ENCODE measurements around the gene INSYN2B.

INSYN2B gene

DNA sequence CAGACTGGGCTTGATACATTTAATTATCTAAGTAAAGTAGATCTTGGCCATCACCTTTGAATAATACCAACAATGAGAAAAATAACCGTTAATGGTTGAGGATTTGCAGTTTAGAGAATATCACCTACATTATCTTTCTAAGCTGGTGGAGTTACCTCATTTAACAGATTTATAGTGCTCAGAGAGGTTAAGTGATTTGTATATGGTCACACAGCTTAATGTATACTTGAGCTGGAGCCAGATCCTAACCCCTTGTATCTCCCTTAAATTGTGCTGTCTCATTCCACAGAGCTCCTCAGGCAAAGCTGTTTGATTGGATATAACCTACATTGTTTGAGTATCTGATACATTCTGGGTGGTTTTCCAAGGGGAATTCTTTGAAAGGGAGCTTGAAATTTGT lies 57.8 kb downstream of the INSYN2B start:
- DNase-seq = no peak

DNA sequence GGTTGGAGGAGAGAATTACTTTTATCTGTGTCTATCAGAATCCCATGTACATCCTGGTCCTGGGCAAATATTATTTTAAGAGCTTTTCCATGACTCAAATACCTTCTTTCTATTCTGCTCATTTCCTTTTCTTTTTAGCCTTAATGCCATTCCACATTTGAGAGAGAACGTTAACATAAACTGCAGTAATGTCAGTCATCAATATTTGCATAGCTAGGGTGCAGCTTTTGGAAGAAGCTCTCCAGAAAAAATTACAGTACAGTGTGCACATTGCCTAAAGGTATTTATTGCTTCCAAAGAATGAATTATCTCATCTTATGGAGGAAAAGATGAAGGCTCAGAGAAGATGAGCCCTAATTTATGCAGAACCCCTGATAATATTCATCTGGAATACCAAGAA lies 58.3 kb downstream of the INSYN2B start:
- DNase-seq = no peak

DNA sequence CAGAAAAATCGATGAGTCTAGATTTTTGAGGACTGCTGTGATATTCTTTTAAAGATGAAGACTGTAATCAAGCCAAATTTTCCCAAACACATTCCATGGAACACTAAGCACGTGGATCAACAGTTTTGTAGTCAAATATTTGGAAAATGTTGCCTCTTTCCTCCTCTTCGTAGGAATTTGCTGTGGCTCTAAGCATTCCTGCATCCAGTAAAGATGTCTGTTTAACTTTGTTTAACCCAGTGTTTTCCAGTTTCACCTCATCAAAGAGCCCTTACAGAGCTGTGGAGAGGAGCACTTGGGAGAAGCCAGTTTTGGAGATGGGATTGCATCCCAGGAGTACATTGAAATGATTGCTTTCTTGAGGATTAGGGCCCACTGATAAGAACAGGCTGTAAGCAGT lies 58.9 kb downstream of the INSYN2B start:
- no peak for DNase-seq

DNA sequence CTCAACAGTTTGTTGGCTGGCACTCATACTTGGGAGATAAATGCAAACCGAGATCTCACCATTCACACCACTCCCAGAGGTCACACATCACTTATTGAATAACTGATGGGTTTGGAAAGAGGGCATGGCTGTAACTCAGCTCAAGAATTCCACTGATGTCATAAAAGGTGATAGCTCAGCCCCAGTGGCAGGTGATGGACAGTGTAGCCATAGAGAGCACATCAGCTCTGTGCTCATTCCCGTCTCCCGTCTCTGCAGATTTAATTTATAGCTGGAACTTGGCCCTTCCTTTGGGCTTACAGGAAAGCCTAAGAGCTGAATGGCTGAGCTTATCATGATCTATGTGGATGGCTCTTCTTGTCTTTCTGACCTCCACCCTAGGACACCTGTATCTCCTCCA lies 59.8 kb downstream of the INSYN2B start:
- DNase-seq = no peak

DNA sequence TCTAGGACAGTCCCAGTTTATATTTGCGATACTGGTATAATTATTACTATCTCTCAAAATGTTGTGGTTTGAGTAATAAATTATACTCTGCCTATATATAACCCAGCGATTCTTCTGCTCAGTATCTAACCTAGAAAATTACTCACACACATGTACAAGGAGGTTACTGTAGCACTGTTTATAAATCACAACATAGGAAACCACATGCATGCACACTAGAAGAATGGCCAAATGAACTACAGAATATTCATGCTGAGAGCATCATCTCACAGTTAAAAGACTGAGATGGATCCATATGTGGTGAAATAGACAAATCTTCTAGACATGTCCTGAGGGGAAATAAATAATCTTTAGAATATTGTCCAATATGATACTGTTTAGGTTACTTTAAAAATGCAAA lies 62.1 kb downstream of the INSYN2B start:
- DNase-seq = no peak

DNA sequence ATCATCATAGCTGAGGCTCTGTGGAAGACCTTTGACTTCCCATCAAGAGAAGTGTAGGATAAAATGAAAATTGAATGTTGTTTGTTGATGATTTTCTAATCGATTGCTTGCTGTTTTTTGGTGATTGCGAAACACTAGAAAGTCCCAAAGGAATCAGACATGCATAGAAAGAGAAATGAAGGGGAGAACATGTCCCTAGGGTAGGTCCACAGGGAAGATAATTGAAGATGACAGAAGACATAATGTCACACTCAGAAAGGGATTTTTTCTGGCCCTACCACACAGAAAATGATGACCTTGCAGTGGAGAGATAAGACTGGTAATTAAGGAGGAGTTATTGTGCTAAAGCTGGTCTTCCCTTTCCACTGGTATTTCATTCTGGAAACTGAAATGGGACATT lies 62.8 kb downstream of the INSYN2B start:
- DNase-seq = no peak

DNA sequence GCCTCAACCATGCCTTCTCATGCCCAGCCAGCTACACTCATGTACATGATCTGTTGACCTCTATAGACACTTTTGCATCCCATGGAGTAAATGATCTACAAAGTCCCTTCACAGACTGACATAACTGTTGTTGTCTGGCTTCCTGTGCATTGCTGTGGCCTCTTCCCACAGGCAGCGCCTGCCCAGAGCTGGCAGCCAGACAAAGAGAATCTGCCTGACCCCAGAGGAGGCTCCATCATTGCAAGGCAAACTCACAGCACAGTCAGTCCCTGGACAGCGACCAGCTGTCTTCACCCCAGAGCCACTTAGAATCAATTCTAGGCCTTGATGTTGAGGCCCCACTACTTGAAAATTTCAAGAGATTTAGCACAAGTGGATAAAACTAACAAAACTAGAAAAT lies 65.5 kb downstream of the INSYN2B start:
- no peak for DNase-seq

DNA sequence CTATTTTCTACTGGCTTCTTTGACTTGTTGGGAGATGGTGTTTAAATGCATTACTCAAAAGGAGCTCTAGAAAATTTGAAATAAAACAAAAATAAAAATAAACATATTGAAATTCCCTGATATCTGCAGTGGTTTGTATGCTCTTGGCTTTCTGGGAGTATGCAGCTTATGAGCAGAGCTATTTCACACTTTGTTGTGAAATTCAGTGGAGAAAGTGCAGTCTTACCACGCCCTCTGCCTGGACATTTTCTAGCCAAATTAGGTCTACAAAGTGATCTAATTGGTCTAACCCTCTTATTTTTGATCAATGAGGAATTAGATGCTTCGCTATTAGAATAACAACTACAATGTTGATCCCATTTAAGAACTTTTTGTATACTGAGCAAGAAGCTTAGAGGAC lies 66.8 kb downstream of the INSYN2B start:
- no peak for DNase-seq

DNA sequence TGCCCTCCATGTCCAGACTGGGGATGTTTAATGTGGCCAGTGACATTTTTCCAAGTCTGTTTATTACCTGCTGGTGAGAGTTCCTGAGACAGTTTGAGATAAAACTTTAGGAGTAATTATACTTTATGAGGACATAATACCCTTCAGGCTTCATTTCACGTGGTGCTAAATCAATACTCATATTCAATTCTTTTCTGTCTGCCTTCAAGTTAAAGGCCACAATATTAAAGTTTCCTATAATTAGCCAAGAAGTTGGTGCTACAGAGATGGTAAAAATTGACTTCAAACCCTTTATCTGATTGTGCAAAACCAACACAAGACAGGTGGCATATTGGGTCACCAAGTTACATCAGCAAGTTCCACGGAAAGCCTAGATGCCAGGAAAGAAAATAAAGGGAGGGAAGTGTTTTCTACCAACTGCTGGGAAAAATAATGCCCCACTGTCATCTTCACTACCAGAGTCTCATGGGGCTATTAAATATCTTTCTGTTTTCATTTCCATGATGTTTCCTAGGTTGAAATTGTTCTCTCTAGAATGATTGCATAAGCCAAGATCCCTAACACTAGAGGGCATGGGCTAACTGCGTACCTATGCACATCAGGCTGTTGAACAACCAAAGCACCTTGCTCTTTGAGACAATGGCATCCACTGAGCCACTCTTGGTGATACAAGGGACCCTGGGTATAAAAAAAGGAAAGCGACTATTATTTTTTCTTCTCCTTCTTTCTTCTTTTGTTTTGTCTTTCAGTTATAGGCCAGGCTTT lies 68.7 kb downstream of the INSYN2B start:
- DNase-seq = peak; percentile 9

DNA sequence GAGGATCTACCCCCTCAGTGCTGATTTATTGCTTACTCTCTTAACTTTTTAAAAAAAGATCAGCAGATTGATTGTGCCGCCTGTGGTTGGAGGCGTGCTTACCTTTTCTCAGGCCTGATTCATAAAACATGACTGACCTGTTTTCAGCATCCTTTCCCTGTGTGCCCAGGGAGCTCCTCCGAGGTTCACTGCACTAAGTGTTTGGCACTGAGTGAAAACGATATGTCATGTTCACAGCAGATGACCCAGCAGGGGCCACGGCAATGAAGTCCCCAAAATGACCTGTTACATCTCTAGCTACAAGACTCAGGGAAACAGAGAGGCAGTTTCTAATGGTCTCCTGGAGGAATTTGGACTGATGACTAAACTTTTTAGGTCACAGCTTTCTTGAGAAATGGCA lies 69.9 kb downstream of the INSYN2B start:
- DNase-seq = no peak

DNA sequence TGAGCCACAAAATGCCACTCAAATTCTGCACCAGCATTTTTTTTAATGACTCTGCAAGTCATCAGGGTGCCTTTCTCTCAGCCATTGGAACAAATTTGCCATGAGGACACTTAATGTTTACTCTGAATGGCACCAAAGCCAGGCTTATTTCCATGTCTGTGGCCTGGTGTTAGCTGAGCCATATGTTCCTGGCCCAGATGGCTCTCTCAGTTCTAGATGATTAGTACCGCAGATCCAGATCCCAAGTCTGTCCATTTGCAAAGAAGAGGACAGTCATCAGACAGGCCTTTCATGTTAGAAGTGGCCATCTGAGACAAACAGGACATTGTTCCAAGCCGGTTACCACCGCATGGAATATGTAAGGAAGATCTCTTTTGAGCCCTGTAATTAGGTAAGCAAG lies 70.3 kb downstream of the INSYN2B start:
- no peak for DNase-seq

DNA sequence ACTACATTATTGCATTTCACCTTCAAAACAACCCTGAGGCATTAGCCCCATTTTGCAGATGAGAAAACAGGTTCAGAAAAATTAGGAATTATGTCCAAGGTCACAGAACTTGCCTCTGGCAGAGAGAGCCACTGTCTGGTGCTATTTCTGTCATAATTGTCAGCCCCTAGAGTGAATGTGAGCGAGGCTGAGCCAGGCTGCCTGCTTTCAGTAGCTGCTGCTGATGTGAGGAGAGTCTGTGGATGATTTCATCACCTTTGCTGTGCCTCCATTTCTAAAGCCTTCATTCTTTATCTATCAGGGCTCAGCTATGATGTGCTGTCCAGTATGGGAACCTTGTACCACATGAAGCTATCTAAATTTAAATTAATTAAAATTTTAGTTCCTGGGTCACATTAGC lies 71.4 kb downstream of the INSYN2B start:
- DNase-seq = no peak

DNA sequence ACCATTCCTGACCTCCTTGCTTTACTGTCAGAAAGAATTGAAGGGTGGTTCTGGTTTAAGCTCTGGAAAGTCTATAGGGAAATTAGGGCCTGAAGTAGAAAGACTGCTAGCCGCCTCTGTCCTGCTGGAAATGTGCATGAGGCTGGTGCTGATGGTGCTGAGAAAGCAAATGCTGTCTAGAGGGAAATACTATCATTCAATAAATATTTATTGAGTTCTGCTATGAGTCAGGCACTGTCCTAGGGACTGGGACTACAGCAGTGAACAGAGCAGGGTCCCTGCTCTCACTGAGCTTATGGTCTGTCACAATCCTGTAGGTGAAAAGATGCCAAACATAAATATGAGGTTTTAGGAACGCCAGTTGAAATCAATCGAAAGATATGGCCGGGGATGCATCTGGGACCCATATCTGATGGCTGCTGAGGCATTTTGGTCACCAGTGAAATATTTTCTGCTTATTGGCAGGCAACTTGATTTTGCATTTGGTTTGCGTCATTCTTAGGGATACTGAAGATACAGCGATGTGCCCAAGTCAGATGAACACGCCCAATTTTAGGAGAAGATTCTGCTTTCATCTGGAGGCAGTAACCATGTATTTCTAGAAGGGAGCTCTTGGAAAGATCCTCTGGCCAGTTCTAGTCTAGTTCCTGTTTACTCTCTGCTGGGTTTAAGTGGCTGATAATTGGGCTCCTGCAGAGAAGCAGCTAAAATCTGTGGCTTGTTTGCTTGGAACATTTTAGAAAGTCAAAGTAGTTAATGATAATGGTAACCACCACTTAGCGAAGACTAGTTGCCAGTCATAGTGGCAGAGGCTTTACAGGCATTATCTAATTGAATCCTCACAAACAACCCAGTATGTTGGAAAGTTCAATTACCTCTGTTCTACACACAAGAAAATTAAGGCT lies 73.3 kb downstream of the INSYN2B start:
- no peak for DNase-seq

DNA sequence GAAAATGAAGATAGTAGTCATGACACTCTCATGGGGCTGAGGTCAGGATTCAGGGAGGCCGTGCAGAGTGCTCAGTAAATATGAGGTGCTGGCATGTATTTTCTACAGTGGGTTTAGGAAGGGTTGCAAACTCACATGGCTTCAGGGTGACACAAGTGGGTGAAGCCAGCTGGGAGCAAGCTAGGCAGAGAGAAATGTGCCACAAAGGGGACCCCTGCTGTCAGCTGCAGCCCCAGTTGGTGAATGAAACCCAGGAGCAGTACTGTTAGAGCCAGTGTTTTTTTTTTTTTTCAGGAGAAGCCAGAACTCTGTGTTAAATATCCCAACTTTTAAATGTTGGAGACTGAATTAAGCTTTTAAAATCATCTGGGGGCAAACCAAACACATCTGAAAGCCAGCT lies 75.3 kb downstream of the INSYN2B start:
- no peak for DNase-seq

DNA sequence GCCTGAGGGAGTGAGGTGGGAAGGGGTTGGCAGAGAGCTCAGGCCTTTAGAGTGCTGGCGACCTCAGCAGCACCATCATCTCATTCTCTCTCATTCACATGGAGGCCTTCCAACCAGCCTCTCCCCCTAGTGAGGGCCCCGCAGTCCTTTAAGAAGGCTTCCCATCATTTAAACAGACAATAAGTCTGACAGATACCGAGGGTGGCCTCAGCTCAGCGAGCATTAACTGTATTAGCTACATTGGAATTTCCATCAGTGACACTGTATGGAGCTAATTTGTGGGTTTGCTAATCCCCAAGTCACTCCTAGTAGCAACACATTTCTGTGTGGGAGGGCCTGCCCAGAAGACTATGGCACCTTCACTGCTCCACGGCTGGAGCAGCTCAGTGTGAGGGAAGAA lies 75.8 kb downstream of the INSYN2B start:
- DNase-seq = no peak

DNA sequence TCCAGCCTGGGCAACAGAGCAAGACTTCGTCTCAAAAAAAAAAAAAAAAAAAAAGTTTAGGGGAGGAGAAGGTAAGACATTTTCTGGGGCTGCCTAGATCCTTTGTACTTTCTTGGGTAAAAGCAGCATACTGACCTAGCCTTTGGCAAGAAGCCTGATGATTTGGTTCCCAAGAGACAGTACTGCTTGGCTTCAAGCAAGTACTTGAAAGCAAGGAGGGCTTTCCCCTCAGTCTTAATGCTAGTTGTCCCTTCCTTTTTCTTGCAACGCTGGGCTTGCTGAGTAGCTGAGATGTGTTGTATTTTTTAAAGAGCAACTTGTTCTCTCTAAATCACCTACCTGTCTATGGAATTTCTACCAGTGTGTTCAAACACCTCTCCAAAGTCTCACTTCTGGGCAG lies 76.2 kb downstream of the INSYN2B start:
- DNase-seq = no peak

DNA sequence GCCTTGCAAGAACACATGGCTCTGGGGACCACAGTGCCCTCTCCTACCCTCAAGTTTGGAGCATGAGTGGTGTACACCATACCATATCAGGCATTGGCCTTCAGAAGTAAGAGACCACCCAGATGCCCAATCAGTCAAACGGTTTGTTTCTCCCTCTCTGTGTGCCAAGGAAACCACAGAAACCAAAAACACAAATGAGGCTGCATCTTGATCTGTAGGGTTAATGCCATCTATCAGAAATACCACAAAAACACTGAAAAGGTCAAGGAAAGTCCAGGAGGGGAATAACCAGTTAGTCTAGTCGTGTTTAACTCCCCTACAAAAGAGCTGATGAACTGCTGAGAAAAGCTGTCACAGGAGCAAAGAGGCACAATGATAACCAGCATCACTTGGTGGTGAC lies 78.4 kb downstream of the INSYN2B start:
- DNase-seq = no peak

DNA sequence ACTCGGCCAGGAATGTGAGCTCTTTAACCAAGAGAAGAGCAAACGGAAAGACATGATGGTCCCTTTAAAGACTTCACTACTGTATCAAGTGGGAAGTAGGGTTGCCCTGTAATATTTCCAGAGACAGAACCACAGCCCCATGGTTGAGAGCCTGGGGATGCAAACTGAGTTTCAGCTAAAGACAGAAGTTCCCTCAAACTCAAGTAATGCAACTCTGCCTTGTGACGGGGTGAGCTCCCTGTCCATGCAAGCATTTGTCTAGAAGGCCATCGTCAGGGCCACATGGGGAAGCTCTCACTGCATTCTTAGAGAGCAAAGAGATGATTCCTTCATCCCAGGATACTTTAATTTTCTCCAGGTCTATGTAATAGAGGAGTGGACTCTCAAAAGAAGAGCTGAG lies 82.8 kb downstream of the INSYN2B start:
- no peak for DNase-seq

DNA sequence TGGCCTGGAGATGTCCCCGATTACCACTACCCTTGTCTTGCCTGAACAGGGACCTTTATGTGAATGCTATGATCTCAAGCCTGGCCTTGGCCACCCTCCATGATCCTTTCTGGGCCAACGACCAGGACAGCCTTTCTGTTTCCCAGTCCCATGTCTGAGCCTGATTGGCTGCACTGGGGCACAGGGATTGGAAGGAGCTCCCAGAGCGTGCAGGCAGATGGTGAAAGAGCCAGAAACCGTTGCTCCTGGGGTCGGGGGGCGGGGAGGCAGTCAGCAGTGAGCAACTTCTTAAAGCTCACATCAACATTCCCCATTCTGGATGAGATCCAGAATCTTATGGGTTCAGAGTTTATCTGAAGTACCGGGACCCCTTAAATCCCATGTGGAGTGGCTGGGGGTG lies 84.4 kb downstream of the INSYN2B start:
- no peak for DNase-seq

DNA sequence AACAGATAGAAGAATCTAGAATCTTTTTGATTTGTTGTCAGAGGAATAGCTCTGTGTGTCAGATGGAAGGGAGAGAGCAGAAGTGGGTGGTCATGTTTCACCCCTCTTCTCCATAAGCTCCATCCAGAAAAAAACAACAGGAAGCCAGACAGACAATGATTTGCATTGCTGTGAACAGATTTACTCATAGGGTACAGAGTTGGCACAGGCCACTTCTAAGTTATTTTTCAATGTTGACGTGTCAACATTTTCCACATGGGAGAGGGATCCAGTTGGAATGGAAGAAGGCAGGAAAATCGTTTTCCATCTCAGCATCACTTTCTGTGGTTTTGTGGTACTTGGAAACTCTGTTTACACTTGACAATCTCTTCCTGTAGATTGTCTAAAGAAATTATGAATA lies 86.7 kb downstream of the INSYN2B start:
- peak; percentile 9 for DNase-seq

DNA sequence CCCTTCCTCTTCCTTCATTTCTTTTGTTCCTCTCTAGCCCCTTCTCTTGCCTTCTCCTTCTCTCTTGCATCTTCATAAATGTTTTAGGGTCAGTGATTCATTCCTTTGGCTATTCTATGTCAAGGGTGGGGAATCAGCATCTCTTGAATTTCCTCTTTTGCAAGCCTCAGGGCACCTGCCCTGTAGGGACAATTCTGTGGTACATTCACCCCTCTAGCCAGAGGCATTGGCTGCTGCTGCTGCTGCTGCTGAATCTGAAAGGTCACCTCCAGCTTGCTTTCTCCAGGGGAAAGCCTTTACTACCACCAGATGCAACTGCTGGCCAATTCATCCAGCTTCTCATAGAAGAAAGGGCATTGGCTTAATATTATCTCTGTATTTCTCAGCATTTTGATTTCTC lies 87.3 kb downstream of the INSYN2B start:
- no peak for DNase-seq

DNA sequence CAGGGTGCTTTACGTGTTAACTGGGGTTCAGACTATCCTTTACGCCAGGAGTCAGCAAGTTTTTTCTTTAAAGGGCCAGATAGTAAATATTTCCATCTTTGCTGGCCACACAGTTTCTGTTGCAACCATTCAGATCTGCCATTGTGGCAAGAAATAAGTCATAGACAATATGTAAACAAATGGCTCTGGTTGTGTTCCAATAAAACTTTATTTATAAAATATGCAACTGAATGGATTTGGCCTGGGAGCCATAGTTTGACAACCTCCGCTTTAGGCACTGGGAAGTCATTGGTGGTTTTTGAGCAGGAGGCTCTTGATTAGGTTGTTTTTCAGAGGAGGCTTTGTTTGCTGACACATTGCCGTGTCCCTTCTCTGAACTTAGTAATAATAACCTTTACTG lies 90.7 kb downstream of the INSYN2B start:
- no peak for DNase-seq

DNA sequence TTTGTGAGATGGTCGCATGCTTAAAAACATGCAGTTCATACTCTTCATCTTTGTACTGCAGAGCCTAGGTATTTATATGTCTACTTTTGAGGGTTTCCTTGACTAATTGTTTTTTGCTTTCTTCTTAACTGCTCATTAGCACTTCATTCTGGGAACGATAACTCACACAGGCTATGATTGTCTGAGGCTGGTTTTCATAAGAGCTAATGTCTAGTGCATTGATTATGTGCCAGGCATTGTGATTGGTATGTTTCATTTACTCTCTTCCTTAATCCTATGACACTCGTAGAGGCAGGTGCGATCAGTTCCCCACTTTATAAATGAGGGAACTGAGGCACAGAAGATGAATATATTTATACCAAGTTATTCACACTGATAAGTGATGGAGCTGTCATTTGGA lies 93.6 kb downstream of the INSYN2B start:
- DNase-seq = no peak

DNA sequence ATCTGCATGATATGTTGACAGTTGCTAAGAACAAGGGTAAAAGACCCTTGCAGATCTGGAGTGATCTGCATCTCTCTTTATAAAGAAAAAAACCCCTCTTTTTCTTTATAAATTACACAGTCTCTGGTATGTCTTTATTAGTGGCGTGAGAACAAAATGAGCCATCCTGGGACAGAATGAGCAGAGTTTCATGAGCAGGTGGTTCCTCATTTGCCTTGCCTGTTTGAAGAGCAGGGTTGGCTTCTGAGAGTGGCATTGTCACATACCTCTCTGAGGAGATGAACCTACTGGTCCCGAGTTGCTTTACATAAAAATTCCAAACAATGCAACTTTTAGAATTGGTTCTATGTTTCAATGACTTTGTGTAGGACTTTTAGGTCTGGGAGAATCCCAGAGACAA lies 94.3 kb downstream of the INSYN2B start:
- DNase-seq = no peak
